NCI-H146 (cell line): Measurements from ENCODE around the gene RAPGEF6.

ENCODE experiments used
- DNase-seq: peaks from one replicate; lab custom pipeline; 2025; lab: John Stamatoyannopoulos, UW

RAPGEF6 gene

DNA sequence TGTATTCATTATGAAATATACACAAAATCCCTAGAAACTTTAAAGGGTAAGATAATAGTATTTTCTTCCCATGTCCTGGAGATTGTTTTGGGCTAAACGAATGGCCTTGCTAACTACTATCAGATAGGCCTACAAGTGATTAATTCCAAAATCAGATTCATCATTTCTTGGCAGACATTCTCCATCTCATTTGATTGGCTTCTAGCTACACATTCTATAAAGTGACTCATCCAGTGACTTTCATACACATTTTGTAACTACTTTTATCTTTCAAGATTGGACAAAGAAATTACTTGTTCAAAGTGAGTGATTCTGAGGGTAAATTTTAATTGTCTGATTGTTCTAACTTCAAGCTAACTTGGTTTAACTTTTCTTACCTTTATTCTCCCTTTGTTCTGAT is 93.3 kb downstream of the RAPGEF6 start:
- DNase-seq: no peak

DNA sequence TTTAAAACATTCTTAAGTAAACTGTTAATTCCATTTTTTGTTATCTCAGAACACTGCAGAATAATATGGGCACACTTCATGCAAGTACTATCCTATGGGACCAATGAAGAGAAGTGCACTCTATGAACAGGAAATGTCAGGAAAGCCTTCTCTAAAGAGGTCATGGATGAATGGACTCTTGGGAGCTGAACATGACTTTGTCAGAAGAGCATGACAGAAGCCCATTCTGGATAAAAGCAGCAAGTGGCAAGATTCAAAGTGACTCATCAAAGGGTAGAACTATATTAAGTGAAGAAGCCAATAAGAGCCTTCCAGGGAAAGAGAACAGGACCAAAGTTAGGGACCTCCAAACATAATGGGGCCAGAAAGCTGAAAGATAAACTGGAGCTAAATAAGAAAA is 94.0 kb downstream of the RAPGEF6 start:
- DNase-seq: no peak

DNA sequence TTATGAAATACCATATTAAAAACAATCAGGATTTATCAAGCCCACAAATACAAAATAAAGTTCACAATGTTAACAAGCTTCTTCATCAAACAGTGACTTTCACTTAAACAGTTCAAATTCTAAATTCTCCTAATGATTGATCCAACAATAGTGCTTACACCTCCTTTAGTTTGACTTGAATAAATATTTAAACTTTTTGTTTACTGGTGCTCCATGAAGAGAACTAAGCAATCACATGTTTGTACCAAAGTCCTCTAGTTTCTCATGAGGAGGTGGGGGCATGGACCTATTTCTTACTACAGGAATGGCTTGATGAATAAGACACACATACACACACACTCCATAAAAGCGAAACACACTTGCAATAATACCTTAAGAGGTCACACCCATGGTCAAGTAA is 95.8 kb downstream of the RAPGEF6 start:
- no peak for DNase-seq

DNA sequence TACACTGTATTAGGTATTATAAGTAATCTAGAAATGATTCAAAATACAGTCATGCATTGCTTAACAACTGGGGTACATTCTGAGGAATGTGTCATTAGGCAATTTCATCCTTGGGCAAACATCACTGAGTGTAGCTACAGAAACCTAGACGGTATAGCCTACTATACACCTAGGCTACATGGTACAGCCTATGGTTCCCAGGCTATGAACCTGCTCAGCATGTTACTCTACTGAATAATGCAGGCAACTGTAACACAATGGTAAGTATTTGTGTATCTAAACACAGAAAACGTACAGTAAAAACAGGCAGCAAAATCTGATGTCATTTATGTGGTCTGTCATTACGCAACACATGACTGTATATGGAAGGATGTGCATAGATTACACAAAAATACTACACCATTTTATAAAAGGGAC is 96.8 kb downstream of the RAPGEF6 start:
- DNase-seq: no peak

DNA sequence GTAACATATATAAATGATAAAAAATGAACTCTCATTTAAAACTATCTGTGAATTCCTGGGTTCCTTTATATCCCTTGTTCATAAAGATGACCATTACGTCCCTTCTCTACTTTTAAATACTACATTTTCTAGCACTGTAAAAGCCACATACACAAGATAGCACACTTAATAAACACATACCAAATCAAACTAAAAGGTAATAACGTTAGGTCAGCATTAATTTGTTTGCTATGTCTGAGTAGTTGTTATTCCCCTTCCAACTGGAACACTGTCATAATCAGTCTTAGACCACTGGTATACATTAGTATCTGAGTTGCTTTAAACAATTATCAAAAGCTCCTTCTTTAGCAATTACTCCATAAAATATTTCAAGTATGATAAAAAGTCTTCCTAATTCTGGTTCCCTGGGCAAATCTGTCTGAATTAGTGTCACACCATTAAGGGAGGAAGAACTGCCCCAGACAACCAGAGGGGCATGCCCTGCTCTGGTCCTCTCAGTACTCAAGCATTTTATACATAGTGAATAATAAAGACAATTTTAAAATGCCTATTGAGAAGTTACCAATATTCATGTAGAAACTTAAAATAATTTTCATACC is 98.1 kb downstream of the RAPGEF6 start:
- no peak for DNase-seq

DNA sequence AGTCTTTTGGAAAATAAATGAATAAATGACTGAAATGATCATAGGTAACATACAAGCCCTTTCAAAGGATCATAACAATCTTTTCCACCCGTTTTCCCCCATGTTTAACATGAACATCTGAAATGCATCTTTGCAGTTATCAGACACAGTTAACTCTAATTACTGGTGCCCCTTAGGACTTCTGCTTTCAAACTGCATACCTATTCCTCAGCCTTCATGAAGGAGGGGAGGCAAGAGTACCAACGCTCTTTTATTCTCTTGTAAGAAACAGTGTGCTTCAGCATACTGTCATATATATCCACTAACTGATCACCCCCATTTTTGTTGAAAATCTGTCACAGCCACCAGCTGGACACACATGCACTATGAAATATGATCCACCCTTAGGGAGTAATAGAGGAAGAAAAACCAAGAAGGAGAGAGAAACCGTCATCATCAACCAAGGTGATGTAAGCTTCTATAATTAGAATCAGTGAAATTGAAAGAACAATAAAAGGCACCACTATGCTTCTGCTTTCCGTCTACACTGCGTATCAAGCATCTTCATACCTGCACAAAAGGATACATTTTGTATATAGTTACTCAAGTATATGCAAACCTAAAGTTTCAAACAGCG is 98.7 kb downstream of the RAPGEF6 start:
- peak; percentile 66 for DNase-seq

DNA sequence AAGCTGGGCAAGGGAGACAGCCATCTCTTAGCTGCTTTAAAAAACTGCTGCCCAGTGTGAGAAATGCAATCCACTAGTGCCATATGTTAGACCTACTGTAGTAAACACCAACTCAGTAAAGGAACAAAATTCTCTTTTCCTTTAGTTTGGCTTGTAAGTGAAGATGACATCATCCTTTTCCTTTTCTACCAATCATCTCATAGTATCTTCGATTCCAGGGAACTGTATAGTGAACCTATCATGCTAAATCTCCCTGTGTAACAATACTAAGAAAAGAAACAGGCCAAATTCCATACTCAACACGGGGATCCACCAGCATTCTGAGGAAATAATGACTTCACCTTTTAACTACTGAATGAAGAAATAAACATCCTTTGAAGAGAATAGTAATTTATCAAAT is 100.1 kb downstream of the RAPGEF6 start:
- peak; percentile 40 for DNase-seq

DNA sequence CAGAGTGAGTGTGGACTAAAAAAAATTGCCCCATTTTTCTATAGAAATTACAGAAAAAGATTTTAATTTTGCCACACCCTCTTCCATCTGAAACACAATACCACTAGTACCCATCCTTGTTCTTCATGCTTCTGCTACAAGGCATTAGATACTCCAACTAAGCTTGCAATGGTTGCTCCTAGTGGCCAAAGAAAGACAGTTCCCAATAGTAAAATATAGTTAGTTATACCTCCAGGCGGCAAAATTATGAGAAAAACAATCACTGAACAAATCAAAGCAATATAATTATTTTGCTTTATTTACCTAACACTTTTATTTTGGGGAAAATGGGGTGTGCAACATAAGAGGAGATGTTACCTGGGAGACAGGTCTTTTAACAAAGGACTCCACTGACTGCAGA is 101.2 kb downstream of the RAPGEF6 start:
- peak; percentile 17 for DNase-seq

DNA sequence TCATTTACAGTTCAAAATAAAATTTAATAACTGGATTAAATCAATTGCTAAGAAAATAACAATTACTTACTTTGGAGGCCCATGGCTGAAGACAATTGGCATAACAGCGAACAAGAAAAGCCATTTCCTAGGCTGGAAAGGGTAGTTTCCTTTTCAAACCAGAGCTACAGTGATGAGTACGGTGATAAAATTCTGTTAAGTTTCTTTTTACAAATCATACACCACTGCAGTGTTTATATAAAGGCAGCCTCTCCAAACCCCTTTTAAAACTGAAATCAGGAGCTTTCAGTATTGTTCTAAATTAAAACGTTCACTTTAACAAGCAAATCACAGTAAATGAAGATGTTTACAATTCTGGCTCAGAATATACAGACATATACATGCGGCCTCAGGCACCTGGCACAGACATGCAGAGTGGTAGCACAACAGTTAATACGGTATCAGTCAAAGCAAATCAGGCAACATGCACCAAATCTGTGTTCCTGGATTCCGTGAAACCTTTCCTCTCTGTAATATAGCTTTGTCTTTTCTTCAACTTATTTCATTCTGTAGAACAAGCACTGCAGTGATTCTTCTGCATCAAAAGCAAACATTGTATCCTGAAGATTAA is 102.9 kb downstream of the RAPGEF6 start:
- DNase-seq: peak; percentile 51

DNA sequence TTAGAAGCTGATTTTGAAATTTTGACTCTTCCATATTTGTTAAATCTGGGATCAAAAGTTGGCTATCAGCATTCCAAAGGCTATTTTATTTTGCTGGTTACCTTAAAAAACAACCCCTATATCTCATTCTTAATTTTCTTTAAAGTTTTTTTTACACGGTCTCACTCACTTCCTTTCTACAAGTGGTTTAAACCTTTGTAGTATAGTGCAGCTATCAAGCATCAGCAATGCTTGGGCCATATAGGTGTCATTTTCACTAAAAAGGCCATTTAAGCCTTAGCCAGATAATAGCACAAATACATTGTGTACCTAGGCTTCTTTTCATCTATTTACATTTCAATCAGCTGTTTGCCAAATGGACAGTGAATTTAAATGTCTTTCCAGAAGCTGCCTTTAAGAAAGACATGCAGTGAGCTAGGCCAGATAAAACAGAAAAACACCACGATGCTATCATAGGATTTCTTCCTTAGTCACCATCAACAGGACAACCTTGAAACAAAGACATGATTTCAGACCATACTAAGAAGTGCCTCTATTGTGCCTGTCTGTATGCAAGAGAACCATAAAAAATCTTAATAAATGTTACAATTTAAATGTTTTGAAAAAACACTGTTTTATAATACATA is 104.2 kb downstream of the RAPGEF6 start:
- DNase-seq: peak; percentile 61

DNA sequence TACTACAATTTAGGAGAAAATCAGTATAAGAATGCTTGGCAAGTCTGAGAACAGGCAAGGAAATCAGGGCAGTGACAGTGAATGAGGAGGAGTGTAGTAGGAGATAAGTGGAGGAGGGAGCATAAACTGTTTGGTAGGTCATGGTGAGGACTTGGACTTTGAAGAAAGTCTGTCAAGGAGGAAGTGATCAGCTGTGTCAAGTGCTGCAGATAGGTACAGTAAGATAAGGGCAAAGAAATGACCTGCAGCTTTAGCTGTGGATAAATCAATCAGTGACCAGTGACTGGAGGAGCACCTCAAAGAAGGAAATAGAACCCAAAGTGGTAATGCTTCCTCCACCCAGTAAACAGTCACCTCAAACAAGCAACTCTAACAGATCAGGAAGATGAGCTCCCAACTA is 106.3 kb downstream of the RAPGEF6 start:
- no peak for DNase-seq

DNA sequence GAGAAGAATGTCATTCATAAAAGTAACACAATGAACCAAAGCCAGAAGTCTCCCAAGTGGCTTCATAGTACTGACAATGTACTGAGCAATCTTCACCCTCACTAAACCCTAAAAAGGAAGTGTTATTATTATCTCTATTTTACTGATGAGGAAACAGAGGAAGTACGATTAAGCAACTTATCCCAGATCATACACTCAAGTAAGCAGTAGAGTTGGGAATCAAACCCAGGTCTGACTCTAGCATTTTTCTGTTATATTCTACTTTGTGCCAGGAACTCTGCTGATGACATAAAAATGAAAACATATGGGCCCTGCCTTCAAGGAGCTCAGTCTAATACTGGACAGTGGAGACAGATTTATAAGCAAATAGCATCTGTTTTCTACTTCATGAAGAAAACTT is 109.2 kb downstream of the RAPGEF6 start:
- no peak for DNase-seq

DNA sequence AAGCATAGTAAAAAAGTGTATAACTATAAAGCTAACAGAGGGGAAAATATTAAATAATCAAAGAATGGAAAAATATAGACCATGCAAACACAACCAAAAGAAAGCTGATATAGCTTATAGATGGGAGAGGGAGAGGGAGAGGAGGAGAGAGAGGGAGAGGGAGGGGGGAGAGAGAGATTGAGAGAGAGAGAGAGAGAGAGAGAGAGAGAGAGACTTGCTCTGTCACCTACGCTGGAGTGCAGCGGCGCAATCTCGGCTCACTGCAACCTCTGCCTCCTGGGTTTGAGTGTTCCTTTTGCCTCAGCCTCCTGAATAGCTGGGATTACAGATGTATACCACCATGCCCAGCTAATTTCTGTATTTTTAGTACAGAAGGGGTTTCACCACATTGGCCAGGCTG is 110.6 kb downstream of the RAPGEF6 start:
- DNase-seq: no peak

DNA sequence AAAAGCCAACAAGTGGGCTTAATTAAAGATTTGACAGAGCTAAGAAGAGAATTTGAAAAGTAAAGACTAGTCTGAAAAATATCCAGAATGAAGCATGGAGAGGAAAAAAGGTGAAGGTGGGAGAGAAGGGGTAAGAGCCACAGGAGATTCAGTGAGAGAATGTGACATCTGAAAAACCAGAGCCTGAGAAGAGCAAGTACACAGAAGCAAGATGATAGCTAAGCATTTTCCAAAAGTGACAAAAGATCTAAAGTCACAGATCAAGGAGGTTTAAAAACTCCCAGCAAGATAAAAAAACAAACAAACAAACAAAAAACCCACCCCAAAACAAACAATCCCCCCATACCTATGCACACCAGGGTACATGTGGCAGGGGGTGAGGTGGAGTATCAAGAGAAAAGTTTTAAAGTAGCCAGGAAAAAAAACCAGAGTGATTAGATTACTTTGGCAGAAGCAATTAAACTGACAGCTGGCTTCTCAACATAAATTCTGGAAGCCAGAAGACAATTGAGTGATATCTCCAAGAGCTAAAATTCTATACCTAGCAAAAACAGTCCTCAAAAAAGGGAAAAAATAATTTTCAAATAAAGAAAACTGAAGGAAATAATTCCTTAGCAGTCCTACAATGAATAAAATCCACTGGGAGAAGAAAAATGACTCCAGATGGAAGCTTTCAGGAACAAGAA is 111.4 kb downstream of the RAPGEF6 start:
- DNase-seq: no peak

DNA sequence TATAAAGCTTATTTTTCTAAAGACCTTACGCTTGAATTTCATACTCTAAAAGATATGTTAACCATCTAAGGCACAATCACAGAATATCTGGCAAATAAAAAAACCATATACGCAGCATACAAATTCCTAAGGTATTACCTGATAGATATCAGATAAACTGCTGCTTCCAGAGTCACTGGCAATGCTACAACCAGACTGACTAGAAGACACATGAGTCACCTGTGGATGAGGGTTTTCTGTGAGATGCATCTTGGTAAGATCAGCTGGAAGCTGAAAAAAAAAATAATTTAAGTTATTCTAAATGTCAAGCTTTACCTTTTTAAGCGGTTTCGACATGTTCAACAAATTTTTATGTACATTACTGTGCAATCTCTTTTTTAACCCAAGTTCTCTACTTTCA is 113.8 kb downstream of the RAPGEF6 start:
- DNase-seq: no peak

DNA sequence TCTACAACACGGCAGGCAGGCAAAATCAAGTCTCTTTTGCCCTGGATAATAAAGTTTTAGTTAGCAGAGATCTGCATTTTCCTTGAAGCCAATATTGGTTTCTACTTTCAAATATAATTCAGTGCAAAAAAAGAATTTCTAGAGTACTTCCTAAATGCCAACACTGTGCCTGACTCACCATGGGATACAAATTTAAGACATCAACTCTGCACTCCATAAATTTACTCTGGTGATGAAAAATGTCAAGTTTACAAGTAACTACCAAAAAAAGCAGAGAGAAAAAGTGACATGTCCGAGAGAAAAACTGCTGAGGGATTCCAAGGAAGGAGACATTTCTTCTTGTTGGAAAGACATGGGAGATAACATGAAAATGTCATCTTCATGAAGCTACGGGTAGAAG is 119.7 kb downstream of the RAPGEF6 start:
- no peak for DNase-seq

DNA sequence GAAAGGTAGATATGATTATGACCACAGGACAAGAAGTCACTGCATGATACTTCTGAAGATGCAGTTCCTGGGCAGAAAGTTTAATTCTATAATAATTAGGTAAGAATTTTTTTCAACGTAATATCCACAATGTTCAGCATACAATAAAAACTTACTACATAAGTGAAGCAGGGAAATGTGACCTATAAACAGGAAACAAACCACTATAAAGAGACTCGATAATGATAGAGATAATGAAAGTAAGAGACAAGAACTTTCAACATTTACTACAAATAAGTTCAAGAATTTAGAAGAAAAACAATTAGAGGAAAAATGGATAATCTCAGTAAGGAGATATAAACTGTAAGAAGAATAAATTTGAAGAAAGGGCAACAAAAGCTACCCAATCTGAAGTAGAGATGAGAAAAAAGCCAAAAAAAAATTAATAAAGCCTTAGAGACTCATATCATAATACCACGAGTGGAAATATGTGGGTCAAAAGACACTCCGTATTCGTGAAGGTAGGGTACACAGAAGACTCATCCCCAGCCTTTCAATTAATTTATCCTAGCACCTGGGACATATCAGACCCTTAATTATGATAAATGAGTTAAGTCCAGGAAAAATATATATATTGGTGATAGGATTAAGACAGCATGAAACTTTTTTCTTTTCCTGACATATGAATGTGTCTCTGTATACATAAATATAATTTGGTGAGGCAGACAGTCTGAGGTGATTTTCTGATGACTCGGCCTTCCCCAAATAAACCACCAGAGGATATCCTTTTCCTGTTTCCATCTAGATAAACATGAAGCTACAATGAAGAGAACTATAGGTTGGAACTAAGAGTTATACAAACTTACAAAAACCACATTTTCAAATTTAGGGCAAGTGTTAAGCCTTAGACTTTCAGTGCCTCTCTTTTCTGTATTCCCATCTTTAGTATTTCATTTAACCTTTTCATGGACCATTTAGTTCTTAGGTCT is 120.4 kb downstream of the RAPGEF6 start:
- no peak for DNase-seq

DNA sequence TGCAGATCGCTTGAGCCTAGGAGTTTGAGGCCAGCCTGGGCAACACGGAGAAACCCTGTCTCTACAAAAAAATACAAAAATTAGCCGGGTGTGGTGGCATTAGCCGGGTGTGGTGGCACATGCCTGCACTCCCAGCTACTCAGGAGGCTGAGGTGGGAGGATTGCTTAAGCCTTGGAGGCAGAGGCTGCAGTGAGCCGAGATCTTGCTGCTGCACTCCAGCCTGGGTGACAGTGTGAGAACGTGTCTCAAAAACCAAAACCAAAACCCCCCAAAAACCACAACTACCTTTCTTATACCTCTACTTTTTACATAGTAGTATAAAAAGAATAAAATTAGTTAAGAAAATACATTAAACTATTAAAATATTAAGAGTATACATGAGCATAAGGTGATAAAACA is 121.2 kb downstream of the RAPGEF6 start:
- DNase-seq: no peak

DNA sequence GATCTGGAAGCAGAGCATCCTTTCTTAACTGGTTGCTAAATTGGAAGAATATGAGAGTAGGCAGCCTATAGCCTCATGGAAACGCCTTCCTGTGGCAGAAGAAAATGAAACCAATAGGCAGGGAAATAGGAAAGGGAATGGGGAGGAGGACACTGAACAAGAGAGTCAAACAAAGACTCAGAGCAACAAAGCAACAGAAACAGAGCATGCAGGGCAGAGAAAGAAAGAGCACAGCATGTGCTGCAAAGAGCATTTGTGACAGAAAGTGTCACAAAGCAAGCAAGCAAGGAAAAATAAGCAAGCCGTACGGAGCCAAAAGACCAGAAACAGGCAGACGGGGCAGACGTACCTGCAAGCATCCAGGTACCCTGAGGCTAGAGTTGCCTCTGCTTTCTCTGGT is 123.1 kb downstream of the RAPGEF6 start:
- DNase-seq: no peak

DNA sequence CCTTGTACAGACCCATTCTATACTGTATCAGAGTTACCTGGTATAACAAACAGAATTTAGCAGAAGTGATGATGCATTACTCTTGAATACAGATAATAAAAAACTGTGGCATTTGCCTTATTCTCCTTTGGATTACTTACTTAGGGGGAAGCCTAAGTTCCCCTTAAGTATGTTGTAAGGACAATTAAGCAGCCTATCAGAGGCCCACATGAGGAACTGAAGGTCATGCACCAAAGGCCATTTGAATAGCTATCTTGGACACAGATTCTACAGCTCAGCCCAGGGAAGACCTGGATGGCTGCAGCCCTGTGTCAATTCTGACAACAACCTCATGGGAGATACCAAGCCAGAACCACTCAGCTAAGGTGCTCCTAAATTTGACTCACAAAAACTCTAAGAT is 125.2 kb downstream of the RAPGEF6 start:
- no peak for DNase-seq

DNA sequence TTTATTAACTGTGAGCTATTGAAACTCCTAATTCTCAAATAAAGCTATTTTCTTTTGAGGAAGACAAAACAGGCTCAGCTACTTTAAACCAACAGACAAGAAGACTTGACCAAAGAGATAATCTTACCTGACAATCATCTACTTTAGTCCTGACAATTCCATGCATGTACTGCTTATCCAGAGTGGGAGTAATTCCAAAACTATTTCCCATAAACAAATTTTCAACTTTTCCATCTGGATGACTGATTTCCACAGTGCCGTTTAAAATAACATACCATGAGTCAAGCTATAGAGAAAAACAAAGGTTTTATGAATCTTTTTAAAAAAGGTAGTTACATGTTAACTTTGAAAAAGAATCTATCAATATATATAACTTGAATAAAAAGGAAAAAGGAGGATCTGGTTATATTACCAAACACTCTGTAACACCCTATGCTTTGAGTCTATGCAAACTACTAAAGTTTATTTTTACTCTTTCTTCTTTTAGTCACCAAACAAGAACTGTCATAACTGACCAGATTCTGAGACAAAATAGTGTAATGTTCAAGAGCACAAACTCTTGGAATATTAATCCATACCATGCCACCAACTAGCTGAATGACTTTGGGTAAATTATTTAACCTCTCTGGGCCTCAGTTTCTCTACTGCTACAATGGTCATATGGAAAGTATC is 129.7 kb downstream of the RAPGEF6 start:
- no peak for DNase-seq
